H9 (cell line): ENCODE measurements around the gene TYK2. TPM values are rescaled to one million over a fixed set of nuclear protein-coding genes. Genes with fewer than 3 reads are reported as not detected.
A peak's percentile ranks its signal among the peaks of the same experiment; 100 is the strongest.

Source experiments
- DNase-seq: peaks from one replicate; pipeline ENCODE4 v3.0.0-alpha.2; 2017
- H2AFZ ChIP-seq: one replicate; pipeline ENCODE4 v1.6.1; 2013; ENCODE audit warnings: mild to moderate bottlenecking, low read length, control low read depth, moderate library complexity
- H2AK5ac ChIP-seq: 2 replicates; pipeline ENCODE4 v1.6.1; 2013; ENCODE audit warnings: low read length, control low read depth, mixed read lengths; ENCODE audit not compliant: insufficient read length
- H2BK120ac ChIP-seq: one replicate; pipeline ENCODE4 v1.6.1; 2013; ENCODE audit warnings: low read depth, mild to moderate bottlenecking, low read length, control low read depth, inconsistent platforms; ENCODE audit not compliant: poor library complexity, severe bottlenecking
- H2BK12ac ChIP-seq: 2 replicates; pipeline ENCODE4 v1.6.1; 2013; ENCODE audit warnings: low read length, control low read depth, mixed read lengths, low read depth; ENCODE audit not compliant: insufficient read length
- H2BK15ac ChIP-seq: 2 replicates; pipeline ENCODE4 v1.6.1; 2013; ENCODE audit warnings: low read depth, low read length, control low read depth
- H2BK20ac ChIP-seq: one replicate; pipeline ENCODE4 v1.6.1; 2013; ENCODE audit warnings: low read depth, mild to moderate bottlenecking, low read length, control low read depth, inconsistent platforms; ENCODE audit not compliant: poor library complexity, severe bottlenecking
- H2BK5ac ChIP-seq: 2 replicates; pipeline ENCODE4 v1.6.1; 2013; ENCODE audit warnings: low read length, control low read depth, mixed read lengths; ENCODE audit not compliant: insufficient read length
- H3K14ac ChIP-seq: 2 replicates; pipeline ENCODE4 v1.6.1; 2013; ENCODE audit warnings: low read length, control low read depth; ENCODE audit not compliant: insufficient read depth
- H3K18ac ChIP-seq: 2 replicates; pipeline ENCODE4 v1.6.1; 2013; ENCODE audit warnings: low read depth, mild to moderate bottlenecking, mixed read lengths, low read length, control low read depth; ENCODE audit not compliant: insufficient read length
- H3K23ac ChIP-seq: 2 replicates; pipeline ENCODE4 v1.6.1; 2013; ENCODE audit warnings: low read length, control low read depth, mixed read lengths, low read depth; ENCODE audit not compliant: insufficient read length
- H3K23me2 ChIP-seq: 2 replicates; pipeline ENCODE4 v1.6.1; 2013; ENCODE audit warnings: low read depth, mild to moderate bottlenecking, mixed read lengths, low read length, control low read depth; ENCODE audit not compliant: insufficient read length, poor library complexity, severe bottlenecking
- H3K27ac ChIP-seq: 2 replicates; pipeline ENCODE4 v1.5.1; 2013; ENCODE audit warnings: low read length, control low read depth, mixed read lengths, low read depth; ENCODE audit not compliant: insufficient read length
- H3K27me3 ChIP-seq: 2 replicates; pipeline ENCODE4 v1.6.1; 2013; ENCODE audit warnings: low read length, control low read depth, inconsistent platforms; ENCODE audit not compliant: insufficient read depth
- H3K4ac ChIP-seq: 2 replicates; pipeline ENCODE4 v1.6.1; 2013; ENCODE audit warnings: low read depth, mild to moderate bottlenecking, control low read depth, inconsistent platforms, low read length, moderate library complexity
- H3K4me1 ChIP-seq: 2 replicates; pipeline ENCODE4 v1.6.1; 2013; ENCODE audit warnings: low read length, control low read depth, inconsistent platforms; ENCODE audit not compliant: insufficient read depth
- H3K4me2 ChIP-seq: 2 replicates; pipeline ENCODE4 v1.6.1; 2013; ENCODE audit warnings: low read length, control low read depth, mixed read lengths; ENCODE audit not compliant: insufficient read length, insufficient read depth
- H3K56ac ChIP-seq: 2 replicates; pipeline ENCODE4 v1.6.1; 2013; ENCODE audit warnings: low read depth, mild to moderate bottlenecking, mixed read lengths, low read length, control low read depth; ENCODE audit not compliant: insufficient read length
- H3K79me1 ChIP-seq: 2 replicates; pipeline ENCODE4 v1.6.1; 2013; ENCODE audit warnings: low read depth, mild to moderate bottlenecking, moderate library complexity, low read length, control low read depth, inconsistent platforms; ENCODE audit not compliant: insufficient read depth, poor library complexity, severe bottlenecking
- H3K79me2 ChIP-seq: 2 replicates; pipeline ENCODE4 v1.6.1; 2013; ENCODE audit warnings: low read length, control low read depth, inconsistent platforms; ENCODE audit not compliant: insufficient read depth
- H3K9ac ChIP-seq: 2 replicates; pipeline ENCODE4 v1.6.1; 2013; ENCODE audit warnings: low read length, control low read depth, mixed read lengths; ENCODE audit not compliant: insufficient read length; ENCODE audit errors: extremely low read depth
- H3K9me3 ChIP-seq: one replicate; pipeline ENCODE4 v1.6.1; 2013; ENCODE audit warnings: low read depth, low read length, inconsistent platforms; ENCODE audit not compliant: control insufficient read depth
- H3T11ph ChIP-seq: one replicate; pipeline ENCODE4 v1.6.1; 2013; ENCODE audit warnings: mild to moderate bottlenecking, low read length, control low read depth, inconsistent platforms
- H4K20me1 ChIP-seq: one replicate; pipeline ENCODE4 v1.6.1; 2013; ENCODE audit not compliant: control insufficient read depth, insufficient read length, insufficient read depth
- H4K5ac ChIP-seq: 2 replicates; pipeline ENCODE4 v1.6.1; 2013; ENCODE audit warnings: low read depth, mild to moderate bottlenecking, mixed read lengths, low read length, control low read depth; ENCODE audit not compliant: insufficient read length
- H4K8ac ChIP-seq: replicated peaks from 2 replicates; pipeline ENCODE4 v1.6.1; 2013; ENCODE audit warnings: low read length, control low read depth, mixed read lengths, low read depth; ENCODE audit not compliant: insufficient read length
- H4K91ac ChIP-seq: 2 replicates; pipeline ENCODE4 v1.6.1; 2013; ENCODE audit warnings: low read depth, mild to moderate bottlenecking, moderate library complexity, mixed read lengths, low read length, control low read depth; ENCODE audit not compliant: insufficient read length
- H3K27ac Mint-ChIP-seq, 3 experiments: 2 replicates in 2 of 3; 3 replicates in 1 of 3; pipeline ENCODE4 v1.8.0; 2020 to 2021; ENCODE audit warnings: mixed read lengths in 3 of 3, mild to moderate bottlenecking in 1 of 3, moderate library complexity in 1 of 3
- H3K27me3 Mint-ChIP-seq: 2 replicates; pipeline ENCODE4 v1.8.0; 2021; ENCODE audit warnings: low read depth, mild to moderate bottlenecking, moderate library complexity, mixed read lengths
- H3K36me3 Mint-ChIP-seq, 3 experiments: 2 replicates in 2 of 3; 3 replicates in 1 of 3; pipeline ENCODE4 v1.8.0; 2020 to 2021; ENCODE audit warnings: low read depth in 3 of 3, mixed read lengths in 3 of 3; ENCODE audit not compliant: insufficient read depth in 1 of 3
- H3K4me1 Mint-ChIP-seq, 2 experiments: 2 replicates each; pipeline ENCODE4 v1.8.0; 2020; ENCODE audit warnings: mixed read lengths in 2 of 2
- H3K4me3 Mint-ChIP-seq, 2 experiments: 2 replicates in 1 of 2; 3 replicates in 1 of 2; pipeline ENCODE4 v1.8.0; 2020 to 2021; ENCODE audit warnings: mild to moderate bottlenecking in 2 of 2, mixed read lengths in 2 of 2, moderate library complexity in 1 of 2
- H3K9me3 Mint-ChIP-seq, 2 experiments: 2 replicates in 1 of 2; 3 replicates in 1 of 2; pipeline ENCODE4 v1.8.0; 2020; ENCODE audit warnings: mild to moderate bottlenecking in 2 of 2, mixed read lengths in 2 of 2, moderate library complexity in 1 of 2
- WGBS: extraction: QIAGEN DNeasy Blood & Tissue Kit; methylation state at CpG from one replicate; pipeline ENCODE4 v1.1.7; 2013; ENCODE audit warnings: missing lambda C conversion rate, low lambda C conversion rate, mixed read lengths; ENCODE audit not compliant: insufficient read length; ENCODE audit errors: extremely low coverage; 5-methylcytosine and 5-hydroxymethylcytosine counted together
- total RNA-seq: library from RNA; stranded (reverse); gene quantifications from 2 replicates; pipeline ENCODE4 v1.2.1, GENCODE V29; 2021
- TF ChIP-seq, protein P1 (sequence below): fragments of 200-600 bp; sonication (generic); conservative IDR thresholded peaks from 3 replicates; pipeline ENCODE4 v1.8.0; 2021; ENCODE audit warnings: antibody characterized with exemption, mild to moderate bottlenecking

Gene TYK2
- total RNA-seq, 1 experiment from 2014 or later: 61.4 TPM

DNA sequence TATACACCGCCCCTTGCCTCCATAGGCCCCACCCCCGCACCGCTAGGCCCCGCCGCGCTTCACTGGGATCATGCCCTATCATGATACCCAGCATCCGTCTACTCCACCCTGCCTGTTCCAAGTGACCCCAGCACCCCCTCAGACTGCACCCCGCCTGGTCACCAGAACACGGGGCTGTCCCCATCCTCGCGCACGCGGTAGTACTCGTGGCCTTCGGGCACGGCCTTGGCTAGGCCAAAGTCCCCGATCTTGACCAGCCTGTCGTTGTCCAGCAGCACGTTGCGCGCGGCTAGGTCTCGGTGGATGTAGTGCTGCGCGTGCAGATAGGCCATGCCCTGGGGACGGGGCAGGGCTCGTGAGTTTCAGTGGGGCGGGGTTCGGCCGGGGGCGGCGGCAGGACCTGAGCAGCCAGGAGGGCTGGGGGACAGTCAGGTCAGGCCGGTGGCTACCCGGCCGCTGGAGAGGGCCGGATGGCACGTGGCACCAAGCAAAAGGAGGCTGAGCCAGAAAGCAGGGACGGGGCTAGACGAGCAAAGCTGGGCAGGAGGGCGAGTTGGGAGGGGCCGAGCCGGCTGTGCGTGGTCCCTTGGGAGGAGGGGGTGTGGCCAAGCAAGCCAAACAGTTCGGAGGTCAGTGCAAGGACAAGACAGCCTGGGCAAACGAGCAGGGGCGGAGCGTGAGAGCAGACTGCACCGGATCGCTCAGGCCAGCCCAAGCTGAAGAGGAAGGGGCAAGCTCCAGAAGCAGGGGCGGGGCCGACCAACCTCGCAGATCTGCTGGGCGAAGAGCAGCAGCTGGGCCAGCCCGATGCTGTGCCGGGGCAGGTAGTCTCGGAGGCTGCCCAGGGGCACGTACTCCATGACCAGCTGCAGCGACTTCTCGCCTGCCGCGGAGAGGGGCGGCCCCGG, 27.4 kb downstream of the TYK2 start:
- Mint-ChIP-seq H3K4me1 (peaks cover 17 to 18% of the 10 kb centered on the region in 2 experiments), H3K4me3 (peak overlapping the region; percentile 68 to 87), H3K27ac (peak overlapping the region; percentile 78 to 97 (median 91); a peak in 5 of 7 replicates), H3K36me3 (peaks cover 5 to 31% (median 17%) of the 10 kb centered on the region in 3 experiments; a peak in 6 of 7 replicates), H3K9me3 (no peaks in the 10 kb centered on the region), H3K27me3 (no peaks in the 10 kb centered on the region; the same call in 1 of the 2 replicates)
- no peak overlapping the region for H4K91ac ChIP-seq
- peaks cover 10% of the 10 kb centered on the region for H3K23me2 ChIP-seq
- peak overlapping the region; percentile 59 for H3K18ac ChIP-seq
- TF ChIP-seq, protein P1, sequence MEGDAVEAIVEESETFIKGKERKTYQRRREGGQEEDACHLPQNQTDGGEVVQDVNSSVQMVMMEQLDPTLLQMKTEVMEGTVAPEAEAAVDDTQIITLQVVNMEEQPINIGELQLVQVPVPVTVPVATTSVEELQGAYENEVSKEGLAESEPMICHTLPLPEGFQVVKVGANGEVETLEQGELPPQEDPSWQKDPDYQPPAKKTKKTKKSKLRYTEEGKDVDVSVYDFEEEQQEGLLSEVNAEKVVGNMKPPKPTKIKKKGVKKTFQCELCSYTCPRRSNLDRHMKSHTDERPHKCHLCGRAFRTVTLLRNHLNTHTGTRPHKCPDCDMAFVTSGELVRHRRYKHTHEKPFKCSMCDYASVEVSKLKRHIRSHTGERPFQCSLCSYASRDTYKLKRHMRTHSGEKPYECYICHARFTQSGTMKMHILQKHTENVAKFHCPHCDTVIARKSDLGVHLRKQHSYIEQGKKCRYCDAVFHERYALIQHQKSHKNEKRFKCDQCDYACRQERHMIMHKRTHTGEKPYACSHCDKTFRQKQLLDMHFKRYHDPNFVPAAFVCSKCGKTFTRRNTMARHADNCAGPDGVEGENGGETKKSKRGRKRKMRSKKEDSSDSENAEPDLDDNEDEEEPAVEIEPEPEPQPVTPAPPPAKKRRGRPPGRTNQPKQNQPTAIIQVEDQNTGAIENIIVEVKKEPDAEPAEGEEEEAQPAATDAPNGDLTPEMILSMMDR: no peak
- no peak overlapping the region for H4K8ac ChIP-seq
- peak overlapping the region; percentile 75 for H3K14ac ChIP-seq
- H3K4ac ChIP-seq: no peak overlapping the region
- H3K56ac ChIP-seq: no peak overlapping the region
- no peak overlapping the region for H2BK15ac ChIP-seq
- no peak overlapping the region for H2BK20ac ChIP-seq
- H3K4me2 ChIP-seq: peak overlapping the region; percentile 73
- H2AK5ac ChIP-seq: no peak overlapping the region
- H3K23ac ChIP-seq: no peak overlapping the region
- DNase-seq: peak; percentile 98
- peak overlapping the region; percentile 21 for H3K9ac ChIP-seq
- H3K79me2 ChIP-seq: no peaks in the 10 kb centered on the region
- H3K79me1 ChIP-seq: no peaks in the 10 kb centered on the region
- no peak overlapping the region for H2BK120ac ChIP-seq
- WGBS: no CpG with 5 or more reads among the region's 63 CpGs
- no peaks in the 10 kb centered on the region for H4K20me1 ChIP-seq
- no peaks in the 10 kb centered on the region for H3K27me3 ChIP-seq
- no peak overlapping the region for H2BK5ac ChIP-seq
- H4K5ac ChIP-seq: no peak overlapping the region
- no peaks in the 10 kb centered on the region for H3K4me1 ChIP-seq
- H3K27ac ChIP-seq: no peak overlapping the region
- H3K9me3 ChIP-seq: no peaks in the 10 kb centered on the region
- no peak overlapping the region for H3T11ph ChIP-seq
- H2AFZ ChIP-seq: no peak overlapping the region
- H2BK12ac ChIP-seq: peak overlapping the region; percentile 5
